ENCODE measurements around the gene SMIM38.

SMIM38 gene

GRCh38 chr11:69155302-69156234, at the start of gene SMIM38:
Gene SMIM38, plus strand, starts transcription at chr11:69155935. Its CDS starts 1,912 bp downstream, at chr11:69157847.
- Histone ChIP-seq H3K27me3 (ENCODE audit: insufficient read depth, low read length) (no peaks in the 10 kb centered on the region; the same call in 1 of the 2 replicates), H3K9me2 (ENCODE audit: low read depth, low read length) (no peaks in the 10 kb centered on the region), H3K9me3 (ENCODE audit: low read length) (no peaks in the 10 kb centered on the region), H3K9ac (ENCODE audit: low read length) (no peak within 1 kb of the TSS), H4K20me1 (ENCODE audit: insufficient read depth, low read length) (no peaks in the 10 kb centered on the region), H3K4me3 (ENCODE audit: low read depth, low read length, poor library complexity, severe bottlenecking) (no peak within 1 kb of the TSS), H3K36me3 (ENCODE audit: insufficient read depth, low read length) (no peaks in the 10 kb centered on the region), H3K79me2 (ENCODE audit: insufficient read depth, low read length) (no peaks in the 10 kb centered on the region), H3K4me2 (ENCODE audit: low read length) (no peak within 1 kb of the TSS), H3K4me1 (ENCODE audit: insufficient read depth, low read length, severe bottlenecking) (no peaks in the 10 kb centered on the region), H3F3A (ENCODE audit: insufficient read depth, low read length) (no peaks in the 10 kb centered on the region), H3K27ac (ENCODE audit: low read depth, low read length, poor library complexity, severe bottlenecking) (no peak within 1 kb of the TSS), H2AFZ (ENCODE audit: low read length) (no peak within 1 kb of the TSS)
- TF ChIP-seq EZH2 (IDR thresholded peaks at IDR 0.05; ENCODE audit: borderline replicate concordance, low read length): no peak
- TF ChIP-seq, protein P1, sequence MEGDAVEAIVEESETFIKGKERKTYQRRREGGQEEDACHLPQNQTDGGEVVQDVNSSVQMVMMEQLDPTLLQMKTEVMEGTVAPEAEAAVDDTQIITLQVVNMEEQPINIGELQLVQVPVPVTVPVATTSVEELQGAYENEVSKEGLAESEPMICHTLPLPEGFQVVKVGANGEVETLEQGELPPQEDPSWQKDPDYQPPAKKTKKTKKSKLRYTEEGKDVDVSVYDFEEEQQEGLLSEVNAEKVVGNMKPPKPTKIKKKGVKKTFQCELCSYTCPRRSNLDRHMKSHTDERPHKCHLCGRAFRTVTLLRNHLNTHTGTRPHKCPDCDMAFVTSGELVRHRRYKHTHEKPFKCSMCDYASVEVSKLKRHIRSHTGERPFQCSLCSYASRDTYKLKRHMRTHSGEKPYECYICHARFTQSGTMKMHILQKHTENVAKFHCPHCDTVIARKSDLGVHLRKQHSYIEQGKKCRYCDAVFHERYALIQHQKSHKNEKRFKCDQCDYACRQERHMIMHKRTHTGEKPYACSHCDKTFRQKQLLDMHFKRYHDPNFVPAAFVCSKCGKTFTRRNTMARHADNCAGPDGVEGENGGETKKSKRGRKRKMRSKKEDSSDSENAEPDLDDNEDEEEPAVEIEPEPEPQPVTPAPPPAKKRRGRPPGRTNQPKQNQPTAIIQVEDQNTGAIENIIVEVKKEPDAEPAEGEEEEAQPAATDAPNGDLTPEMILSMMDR (IDR thresholded peaks at IDR 0.05; ENCODE audit: low read length): no peak

DNA sequence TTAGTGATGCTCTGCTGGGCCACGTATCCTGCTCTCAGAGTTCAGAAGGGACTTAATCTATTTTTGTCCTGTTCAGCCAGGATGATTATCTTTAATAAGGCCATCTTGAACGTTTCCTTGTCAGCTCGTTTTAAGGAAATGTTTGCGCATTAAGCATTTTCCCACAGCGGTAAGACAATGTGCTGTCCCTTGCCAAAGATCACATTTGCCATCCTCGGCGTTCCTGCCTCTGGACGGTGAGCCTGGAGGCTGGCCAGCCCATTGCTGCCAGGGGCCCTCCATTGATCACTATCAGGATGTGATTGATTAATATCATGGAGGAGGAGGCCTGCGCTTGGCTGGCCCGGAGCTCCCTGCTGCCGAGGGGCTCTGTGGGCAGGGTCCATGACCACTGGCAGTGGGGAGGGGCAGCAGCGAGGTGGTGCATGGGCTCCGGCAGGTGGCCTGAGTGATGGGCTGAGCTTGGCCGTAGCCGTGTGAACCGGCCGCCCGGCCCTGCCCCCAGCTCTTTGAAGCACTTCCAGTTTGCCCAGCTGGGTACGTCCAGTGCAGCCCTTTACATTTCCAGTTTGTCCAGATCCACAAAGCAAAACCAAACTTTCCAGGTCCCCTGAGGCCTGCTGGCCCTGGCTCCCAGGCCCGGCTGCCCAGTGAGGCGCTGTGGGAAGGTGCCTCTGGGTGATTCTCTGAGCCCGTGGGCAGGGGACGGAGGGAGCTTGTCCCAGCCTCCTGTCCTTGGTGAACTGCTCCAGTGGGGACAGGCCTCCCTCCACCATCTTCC, 49.5 kb upstream of the SMIM38 start:
- no peak overlapping the region for H3K9ac ChIP-seq (ENCODE audit: low read length)
- H3K9me2 ChIP-seq (ENCODE audit: low read depth, low read length): no peaks in the 10 kb centered on the region
- H3K4me2 ChIP-seq (ENCODE audit: low read length): no peak overlapping the region
- peaks cover 13% of the 10 kb centered on the region; the same call in 1 of the 2 replicates for H3K27me3 ChIP-seq (ENCODE audit: insufficient read depth, low read length)
- H3K36me3 ChIP-seq (ENCODE audit: insufficient read depth, low read length): no peaks in the 10 kb centered on the region
- no peaks in the 10 kb centered on the region for H4K20me1 ChIP-seq (ENCODE audit: insufficient read depth, low read length)
- H3F3A ChIP-seq (ENCODE audit: insufficient read depth, low read length): no peaks in the 10 kb centered on the region
- H3K79me2 ChIP-seq (ENCODE audit: insufficient read depth, low read length): no peaks in the 10 kb centered on the region
- TF ChIP-seq, protein P1 (IDR thresholded peaks at IDR 0.05; ENCODE audit: low read length): no peak
- TF ChIP-seq EZH2 (IDR thresholded peaks at IDR 0.05; ENCODE audit: borderline replicate concordance, low read length): no peak
- no peak overlapping the region for H3K4me3 ChIP-seq (ENCODE audit: low read depth, low read length, poor library complexity, severe bottlenecking)
- no peak overlapping the region for H3K27ac ChIP-seq (ENCODE audit: low read depth, low read length, poor library complexity, severe bottlenecking)
- no peaks in the 10 kb centered on the region for H3K9me3 ChIP-seq (ENCODE audit: low read length)
- H3K4me1 ChIP-seq (ENCODE audit: insufficient read depth, low read length, severe bottlenecking): no peaks in the 10 kb centered on the region
- no peak overlapping the region for H2AFZ ChIP-seq (ENCODE audit: low read length)

GRCh38 chr11:69107413-69107812, 48.3 kb upstream of the SMIM38 start:
- H3K4me3 ChIP-seq (ENCODE audit: low read depth, low read length, poor library complexity, severe bottlenecking): no peak overlapping the region
- no peak overlapping the region for H2AFZ ChIP-seq (ENCODE audit: low read length)
- TF ChIP-seq, protein P1 (IDR thresholded peaks at IDR 0.05; ENCODE audit: low read length): no peak
- no peak for TF ChIP-seq EZH2 (IDR thresholded peaks at IDR 0.05; ENCODE audit: borderline replicate concordance, low read length)
- peaks cover 13% of the 10 kb centered on the region; the same call in 1 of the 2 replicates for H3K27me3 ChIP-seq (ENCODE audit: insufficient read depth, low read length)
- H3K4me1 ChIP-seq (ENCODE audit: insufficient read depth, low read length, severe bottlenecking): no peaks in the 10 kb centered on the region
- no peak overlapping the region for H3K4me2 ChIP-seq (ENCODE audit: low read length)
- H3F3A ChIP-seq (ENCODE audit: insufficient read depth, low read length): no peaks in the 10 kb centered on the region
- no peaks in the 10 kb centered on the region for H4K20me1 ChIP-seq (ENCODE audit: insufficient read depth, low read length)
- H3K79me2 ChIP-seq (ENCODE audit: insufficient read depth, low read length): no peaks in the 10 kb centered on the region
- no peaks in the 10 kb centered on the region for H3K9me3 ChIP-seq (ENCODE audit: low read length)
- no peaks in the 10 kb centered on the region for H3K9me2 ChIP-seq (ENCODE audit: low read depth, low read length)
- no peaks in the 10 kb centered on the region for H3K36me3 ChIP-seq (ENCODE audit: insufficient read depth, low read length)
- no peak overlapping the region for H3K9ac ChIP-seq (ENCODE audit: low read length)
- no peak overlapping the region for H3K27ac ChIP-seq (ENCODE audit: low read depth, low read length, poor library complexity, severe bottlenecking)
